AG08396 (cell line): ENCODE data around the gene TCFL5.

Experiments
- DNase-seq: peaks from one replicate; pipeline ENCODE4 v3.0.0; 2012; ENCODE audit warnings: low spot score, mixed read lengths

Gene TCFL5

GRCh38 chr20:62861726-62862336 lies at the start of gene TCFL5:
TSS of gene TCFL5 (minus strand) at chr20:62861822. CDS start at chr20:62861670, 152 bp downstream.
- peak; percentile 99 for DNase-seq

- DNase-seq: no peak
These were observed 49.3 kb upstream of the TCFL5 start for GRCh38 chr20:62910777-62911497.

- DNase-seq: no peak
These were observed 48.7 kb upstream of the TCFL5 start for GRCh38 chr20:62910217-62910766.

- DNase-seq: no peak
These were observed 47.6 kb upstream of the TCFL5 start for GRCh38 chr20:62908971-62909791.

- no peak for DNase-seq
These were observed 46.0 kb upstream of the TCFL5 start for GRCh38 chr20:62907384-62908317.

- no peak for DNase-seq
These were observed 45.2 kb upstream of the TCFL5 start for GRCh38 chr20:62906647-62907375.

- no peak for DNase-seq
These were observed 44.6 kb upstream of the TCFL5 start for GRCh38 chr20:62906209-62906608.

- DNase-seq: no peak
These were observed 44.0 kb upstream of the TCFL5 start for GRCh38 chr20:62905536-62906117.

GRCh38 chr20:62902926-62903615 lies 41.4 kb upstream of the TCFL5 start:
- peak; percentile 71 for DNase-seq

- DNase-seq: no peak
These were observed 40.3 kb upstream of the TCFL5 start for GRCh38 chr20:62901891-62902290.

GRCh38 chr20:62900692-62901584 lies 39.3 kb upstream of the TCFL5 start:
- DNase-seq: no peak

- peak; percentile 92 for DNase-seq
These were observed 38.5 kb upstream of the TCFL5 start for GRCh38 chr20:62900052-62900691.

GRCh38 chr20:62899633-62900051 lies 38.0 kb upstream of the TCFL5 start:
- DNase-seq: no peak

- DNase-seq: no peak
These were observed 37.5 kb upstream of the TCFL5 start for GRCh38 chr20:62898970-62899632.

GRCh38 chr20:62898093-62898964 lies 36.7 kb upstream of the TCFL5 start:
- no peak for DNase-seq

- no peak for DNase-seq
These were observed 36.0 kb upstream of the TCFL5 start for GRCh38 chr20:62897666-62898065.

GRCh38 chr20:62896526-62896925 lies 34.9 kb upstream of the TCFL5 start:
- no peak for DNase-seq
